ENCODE data around the gene FAM13A.
"Not testable (repeated sequence)": the region's sequence is repeated elsewhere in the genome, so short reads cannot be mapped to it uniquely, and the experiment has no call there.

Gene FAM13A

GRCh38 chr4:89024051-89024675 is 32.8 kb downstream of the FAM13A start:
- TF ChIP-seq, protein P1, sequence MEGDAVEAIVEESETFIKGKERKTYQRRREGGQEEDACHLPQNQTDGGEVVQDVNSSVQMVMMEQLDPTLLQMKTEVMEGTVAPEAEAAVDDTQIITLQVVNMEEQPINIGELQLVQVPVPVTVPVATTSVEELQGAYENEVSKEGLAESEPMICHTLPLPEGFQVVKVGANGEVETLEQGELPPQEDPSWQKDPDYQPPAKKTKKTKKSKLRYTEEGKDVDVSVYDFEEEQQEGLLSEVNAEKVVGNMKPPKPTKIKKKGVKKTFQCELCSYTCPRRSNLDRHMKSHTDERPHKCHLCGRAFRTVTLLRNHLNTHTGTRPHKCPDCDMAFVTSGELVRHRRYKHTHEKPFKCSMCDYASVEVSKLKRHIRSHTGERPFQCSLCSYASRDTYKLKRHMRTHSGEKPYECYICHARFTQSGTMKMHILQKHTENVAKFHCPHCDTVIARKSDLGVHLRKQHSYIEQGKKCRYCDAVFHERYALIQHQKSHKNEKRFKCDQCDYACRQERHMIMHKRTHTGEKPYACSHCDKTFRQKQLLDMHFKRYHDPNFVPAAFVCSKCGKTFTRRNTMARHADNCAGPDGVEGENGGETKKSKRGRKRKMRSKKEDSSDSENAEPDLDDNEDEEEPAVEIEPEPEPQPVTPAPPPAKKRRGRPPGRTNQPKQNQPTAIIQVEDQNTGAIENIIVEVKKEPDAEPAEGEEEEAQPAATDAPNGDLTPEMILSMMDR (IDR thresholded peaks at IDR 0.05; ENCODE audit: insufficient read depth, low read length, poor library complexity, severe bottlenecking): peak; percentile 62
- Histone ChIP-seq H3K27me3 (replicated peaks; ENCODE audit: control insufficient read depth, insufficient read depth, low read length) (no peaks in the 10 kb centered on the region), H3K36me3 (ENCODE audit: control insufficient read depth, insufficient read depth, low read length) (no peaks in the 10 kb centered on the region), H3K4me3 (replicated peaks; ENCODE audit: low read depth, low read length) (no peak overlapping the region)
- DNase-seq (ENCODE audit: extremely low read depth, insufficient read length): peak; percentile 9

DNA sequence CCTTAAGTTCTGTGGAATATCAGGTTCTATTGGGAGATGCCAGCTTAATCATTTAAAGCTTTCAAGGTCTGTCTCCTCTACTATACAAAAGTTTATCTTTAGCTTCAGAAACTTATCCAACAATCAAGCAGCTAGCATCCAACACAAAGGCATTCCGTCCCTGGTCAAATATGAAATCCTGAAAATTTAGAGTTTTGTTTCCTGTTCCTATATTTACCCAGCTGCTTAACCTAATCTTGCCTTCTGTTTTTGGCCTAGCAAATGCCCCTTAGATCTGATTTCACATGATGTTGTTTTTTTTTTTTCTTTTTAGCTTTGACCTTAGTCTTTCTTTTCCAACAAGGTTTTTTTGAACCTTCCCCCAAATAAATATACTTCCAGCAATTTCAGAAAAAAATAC is 33.8 kb downstream of the FAM13A start:
- Histone ChIP-seq H3K27me3 (replicated peaks; ENCODE audit: control insufficient read depth, insufficient read depth, low read length) (no peaks in the 10 kb centered on the region), H3K36me3 (ENCODE audit: control insufficient read depth, insufficient read depth, low read length) (no peaks in the 10 kb centered on the region), H3K4me3 (replicated peaks; ENCODE audit: low read depth, low read length) (no peak overlapping the region)
- TF ChIP-seq, protein P1 (IDR thresholded peaks at IDR 0.05; ENCODE audit: insufficient read depth, low read length, poor library complexity, severe bottlenecking): no peak
- no peak for DNase-seq (ENCODE audit: extremely low read depth, insufficient read length)

DNA sequence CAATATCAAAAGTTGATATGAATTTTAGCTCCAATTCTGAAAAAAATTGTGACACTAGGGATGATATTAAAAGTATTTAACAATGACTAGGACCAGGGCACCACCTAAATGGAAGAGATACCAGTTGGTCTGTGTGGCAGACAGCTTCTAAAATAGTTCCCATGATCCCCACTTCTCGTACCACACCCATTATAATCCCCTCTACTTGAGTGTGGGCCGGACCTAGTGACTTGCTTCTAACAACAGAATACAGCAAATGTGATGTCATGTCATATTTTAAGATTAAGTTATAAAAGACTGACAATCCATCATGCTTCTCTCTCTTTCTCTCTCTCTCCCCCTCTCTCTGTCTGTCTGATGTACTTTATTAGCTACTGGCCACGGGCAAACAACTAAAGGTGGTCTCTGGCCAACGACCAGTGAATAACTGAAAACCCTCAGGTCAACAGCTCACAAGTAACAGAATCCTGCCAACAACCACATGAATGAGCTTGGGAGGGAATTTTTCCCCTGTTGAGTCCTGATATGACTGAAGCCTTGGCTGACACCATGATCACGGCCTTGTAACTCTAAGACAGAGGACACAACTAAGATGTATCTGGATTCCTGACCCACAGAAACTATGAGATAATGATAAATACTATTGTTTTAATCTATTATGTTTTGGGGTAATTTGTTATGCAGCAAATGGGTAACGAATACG is 34.4 kb downstream of the FAM13A start:
- H3K4me3 ChIP-seq (replicated peaks; ENCODE audit: low read depth, low read length): no peak overlapping the region
- H3K27me3 ChIP-seq (replicated peaks; ENCODE audit: control insufficient read depth, insufficient read depth, low read length): no peaks in the 10 kb centered on the region
- DNase-seq (ENCODE audit: extremely low read depth, insufficient read length): no peak
- TF ChIP-seq, protein P1 (IDR thresholded peaks at IDR 0.05; ENCODE audit: insufficient read depth, low read length, poor library complexity, severe bottlenecking): no peak
- no peaks in the 10 kb centered on the region for H3K36me3 ChIP-seq (ENCODE audit: control insufficient read depth, insufficient read depth, low read length)

GRCh38 chr4:89021684-89022083 is 35.3 kb downstream of the FAM13A start:
- Histone ChIP-seq H3K27me3 (replicated peaks; ENCODE audit: control insufficient read depth, insufficient read depth, low read length) (no peaks in the 10 kb centered on the region), H3K4me3 (replicated peaks; ENCODE audit: low read depth, low read length) (no peak overlapping the region), H3K36me3 (ENCODE audit: control insufficient read depth, insufficient read depth, low read length) (no peaks in the 10 kb centered on the region)
- TF ChIP-seq, protein P1 (IDR thresholded peaks at IDR 0.05; ENCODE audit: insufficient read depth, low read length, poor library complexity, severe bottlenecking): no peak
- no peak for DNase-seq (ENCODE audit: extremely low read depth, insufficient read length)

- no peak for DNase-seq (ENCODE audit: extremely low read depth, insufficient read length)
- TF ChIP-seq, protein P1 (IDR thresholded peaks at IDR 0.05; ENCODE audit: insufficient read depth, low read length, poor library complexity, severe bottlenecking): no peak
- no peaks in the 10 kb centered on the region for H3K36me3 ChIP-seq (ENCODE audit: control insufficient read depth, insufficient read depth, low read length)
- H3K4me3 ChIP-seq (replicated peaks; ENCODE audit: low read depth, low read length): no peak overlapping the region
- no peaks in the 10 kb centered on the region for H3K27me3 ChIP-seq (replicated peaks; ENCODE audit: control insufficient read depth, insufficient read depth, low read length)
Measured at GRCh38 chr4:89021062-89021461, 35.9 kb downstream of the FAM13A start.

DNA sequence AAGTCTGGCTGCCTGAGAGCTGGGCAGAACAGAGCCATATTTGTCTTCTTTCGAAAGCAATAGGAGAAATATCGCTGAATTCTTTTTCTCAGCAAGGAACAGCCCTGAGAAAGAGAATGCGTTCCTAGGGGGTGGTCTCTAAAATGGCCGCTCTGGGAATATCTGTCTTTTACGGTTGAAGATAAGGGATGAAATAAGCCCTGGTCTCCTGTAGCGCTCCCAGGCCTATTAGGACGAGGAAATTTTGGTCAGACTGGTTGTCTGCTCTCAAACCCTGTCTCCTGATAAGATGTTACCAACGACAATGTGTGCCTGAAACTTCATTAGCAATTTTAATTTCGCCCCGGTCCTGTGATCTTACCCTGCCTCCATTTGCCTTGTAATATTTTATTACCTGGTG is 42.1 kb downstream of the FAM13A start:
- H3K36me3 ChIP-seq (ENCODE audit: control insufficient read depth, insufficient read depth, low read length); H3K4me3 ChIP-seq (replicated peaks; ENCODE audit: low read depth, low read length); H3K27me3 ChIP-seq (replicated peaks; ENCODE audit: control insufficient read depth, insufficient read depth, low read length); DNase-seq (ENCODE audit: extremely low read depth, insufficient read length): not testable (repeated sequence)

All from GM06990 (cell line).